K562 (cell line): ENCODE results near the gene PRRC2B. TPM values are rescaled to one million over a fixed set of nuclear protein-coding genes. Genes with fewer than 3 reads are reported as not detected.

Experiments
- ATAC-seq: fragments of 200-7000 bp; cut with Tn5 transposase; 3 replicates; pipeline ENCODE4 v1.9.1; 2020; ENCODE audit warnings: moderate library complexity
- BruUV-seq: library from RNA; stranded (reverse); fragments of 400-500 nt; replicated peaks from 2 replicates; lab custom pipeline; 2021; lab: Mats Ljungman, UMichigan
- CTCF ChIA-PET: fragments of 300-600 bp; formaldehyde crosslinking; extraction: SDS; loops from one replicate; lab custom pipeline; 2021; ENCODE audit warnings: low intra/inter-chr PET ratio; lab: Yijun Ruan, JAX
- POLR2A ChIA-PET: fragments of 300-600, 350-650 bp; sonication (Branson Sonifier 250); formaldehyde crosslinking; extraction: SDS; loops from one replicate; lab custom pipeline; 2021; ENCODE audit warnings: antibody characterized with exemption, inconsistent platforms; lab: Yijun Ruan, JAX
- DNase-seq, 4 experiments: peaks; one replicate each; pipeline versions ENCODE4 v3.0.0 to v3.0.0-alpha.2; 2011 to 2018; ENCODE audit warnings: low spot score in 3 of 4, mixed read lengths in 3 of 4; ENCODE audit errors: extremely low read depth in 1 of 4
- FAIRE-seq: peaks from 2 replicates; lab custom pipeline; 2011; peaks lifted over from hg19 to GRCh38; lab: Jason Lieb, UNC
- H2AFZ ChIP-seq: 2 replicates; pipeline ENCODE4 v1.6.0; 2011; ENCODE audit warnings: low read depth, low read length, control low read depth, inconsistent platforms
- H3K27ac ChIP-seq: fragments of 200-600 bp; 3 replicates; pipeline ENCODE4 v1.8.0; 2011; ENCODE audit warnings: low read depth, mild to moderate bottlenecking, control low read depth, inconsistent platforms, low read length, moderate library complexity, mixed read lengths; ENCODE audit errors: extremely low read depth
- H3K27me3 ChIP-seq, 2 experiments: fragments of 300-600 bp in 1 of 2; 2 replicates in 1 of 2; 3 replicates in 1 of 2; pipeline versions ENCODE4 v1.6.0 to v1.8.0; 2011; ENCODE audit warnings: inconsistent platforms in 2 of 2, low read length in 2 of 2, mild to moderate bottlenecking in 1 of 2, mixed read lengths in 1 of 2, moderate library complexity in 1 of 2; ENCODE audit not compliant: control insufficient read depth in 2 of 2, insufficient read depth in 2 of 2
- H3K36me3 ChIP-seq: fragments of 300-600 bp; 3 replicates; pipeline ENCODE4 v1.8.0; 2011; ENCODE audit warnings: mild to moderate bottlenecking, low read length, inconsistent platforms; ENCODE audit not compliant: control insufficient read depth, insufficient read depth
- H3K4me1 ChIP-seq, 2 experiments: fragments of 200-600 bp in 1 of 2; replicated peaks in 1 of 2; 2 replicates in 1 of 2; 3 replicates in 1 of 2; pipeline versions ENCODE4 v1.5.1 to v1.8.0; 2011; ENCODE audit warnings: inconsistent platforms in 2 of 2, low read length in 2 of 2, mild to moderate bottlenecking in 1 of 2, mixed read lengths in 1 of 2, moderate library complexity in 1 of 2; ENCODE audit not compliant: control insufficient read depth in 2 of 2, insufficient read depth in 2 of 2
- H3K4me2 ChIP-seq: 2 replicates; pipeline ENCODE4 v1.6.1; 2011; ENCODE audit warnings: low read length, control low read depth, inconsistent platforms, mixed read lengths; ENCODE audit not compliant: insufficient read depth
- H3K4me3 ChIP-seq: fragments of 200-600 bp; sonication (generic), shearing (Covaris generic); 2 replicates; pipeline ENCODE4 v1.5.1; 2016; ENCODE audit warnings: control low read depth, inconsistent platforms
- H3K79me2 ChIP-seq: fragments of 200-600 bp; 3 replicates; pipeline ENCODE4 v1.8.0; 2011; ENCODE audit warnings: low read length, inconsistent platforms; ENCODE audit not compliant: control insufficient read depth, insufficient read depth
- H3K9ac ChIP-seq, 2 experiments: 2 replicates each; pipeline versions ENCODE4 v1.6.0 to v1.6.1; 2011; ENCODE audit warnings: low read depth in 2 of 2, low read length in 2 of 2, control low read depth in 1 of 2, inconsistent platforms in 1 of 2, mild to moderate bottlenecking in 1 of 2, mixed read lengths in 1 of 2; ENCODE audit not compliant: insufficient read depth in 1 of 2
- H3K9me1 ChIP-seq: one replicate; pipeline ENCODE4 v1.6.0; 2011; ENCODE audit warnings: inconsistent platforms, mild to moderate bottlenecking, low read length, moderate library complexity; ENCODE audit not compliant: control insufficient read depth, insufficient read depth
- H3K9me3 ChIP-seq: replicated peaks from 2 replicates; pipeline ENCODE4 v1.5.1; 2011; ENCODE audit warnings: low read depth, low read length, inconsistent platforms; ENCODE audit not compliant: control insufficient read depth, insufficient read depth
- H4K20me1 ChIP-seq: replicated peaks from 2 replicates; pipeline ENCODE4 v1.6.1; 2011; ENCODE audit warnings: low read length, inconsistent platforms, mixed read lengths; ENCODE audit not compliant: control insufficient read depth, insufficient read depth
- COPS2 ChIP-seq: fragments of 450-650 bp; conservative IDR thresholded peaks from 2 replicates; pipeline ENCODE4 v1.6.1; 2016; ENCODE audit warnings: mild to moderate bottlenecking, moderate library complexity
- CREM ChIP-seq: IDR thresholded peaks from 2 replicates; pipeline ENCODE4 v1.6.1; 2014; ENCODE audit warnings: antibody characterized with exemption, low read depth
- MAFK ChIP-seq: IDR thresholded peaks from 2 replicates; pipeline ENCODE4 v1.6.1; 2011; ENCODE audit warnings: low read length, improper control_type of control experiment
- MLX ChIP-seq, 2 experiments: fragments of 450-650 bp in 1 of 2; sonication (generic) in 1 of 2; formaldehyde crosslinking; conservative IDR thresholded peaks; 2 replicates each; pipeline versions ENCODE4 v1.4.0 to v1.8.1; 2020 to 2022; ENCODE audit warnings: mild to moderate bottlenecking in 1 of 2, missing genetic modification reagents in 1 of 2
- PHB ChIP-seq: fragments of 250-450 bp; sonication (Bioruptor Pico); IDR thresholded peaks from 2 replicates; pipeline ENCODE4 v1.5.0; 2021
- POLR2A ChIP-seq: fragments of 450-650 bp; conservative IDR thresholded peaks from 2 replicates; pipeline ENCODE4 v1.6.1; 2016
- POLR2AphosphoS2 ChIP-seq: IDR thresholded peaks from 2 replicates; pipeline ENCODE4 v1.6.1; 2012; ENCODE audit warnings: low read length, improper control_type of control experiment
- SP2 ChIP-seq: IDR thresholded peaks from 2 replicates; pipeline ENCODE4 v1.6.1; 2011; ENCODE audit warnings: mild to moderate bottlenecking, low read depth, low read length, moderate library complexity; ENCODE audit not compliant: poor library complexity, severe bottlenecking; ENCODE audit errors: extremely low read depth
- TEAD1 ChIP-seq, 2 experiments: fragments of 450-650 bp in 1 of 2; sonication (generic) in 1 of 2; formaldehyde crosslinking; IDR thresholded peaks; 2 replicates each; pipeline versions ENCODE4 v1.4.0 to v1.8.0; 2020 to 2022; ENCODE audit warnings: mild to moderate bottlenecking in 2 of 2, missing genetic modification reagents in 1 of 2
- TSC22D4 ChIP-seq: fragments of 450-650 bp; IDR thresholded peaks from 2 replicates; pipeline ENCODE4 v1.6.1; 2016; ENCODE audit warnings: missing genetic modification characterization, missing biosample characterization, control low read depth
- ZFP91 ChIP-seq: sonication (generic); formaldehyde crosslinking; IDR thresholded peaks from 2 replicates; pipeline ENCODE4 v1.8.0; 2022; ENCODE audit warnings: mild to moderate bottlenecking, missing genetic modification reagents
- ZNF274 ChIP-seq: IDR thresholded peaks from 2 replicates; pipeline ENCODE4 v1.6.1; 2011; ENCODE audit warnings: low read depth, mild to moderate bottlenecking, low read length, moderate library complexity, borderline replicate concordance
- ZSCAN32 ChIP-seq: fragments of 450-650 bp; formaldehyde crosslinking; IDR thresholded peaks from 2 replicates; pipeline ENCODE4 v1.4.0; 2020; ENCODE audit warnings: mild to moderate bottlenecking, moderate library complexity
- WGBS: fragments of 100-300 bp; shearing (Covaris generic); methylation state at CpG from one replicate; pipeline ENCODE4 v1.1.6; 2016; ENCODE audit warnings: low coverage, mixed read lengths; ENCODE audit not compliant: insufficient coverage; ENCODE audit errors: missing lambda C conversion rate; 5-methylcytosine and 5-hydroxymethylcytosine counted together
- in situ Hi-C: fragments of 300-500 bp; cut with MboI; formaldehyde crosslinking; loops from 4 replicates; pipeline ENCODE4 v1.15.0; 2018; ENCODE audit warnings: inconsistent platforms, mixed read lengths
- intact Hi-C: fragments of 100-400 bp; cut with micrococcal nuclease; formaldehyde crosslinking; loops from 2 replicates; pipeline ENCODE4 v1.14.2; 2022
- polyA plus RNA-seq, 8 experiments: library from polyadenylated mRNA; depleted of rRNA in 4 of 8; stranded (reverse) in 5 of 8; unstranded in 3 of 8; fragments of >200 nt; fragmentation: Nextera tagmentation in 2 of 8; fragmentation: Illumina TruSeq in 1 of 8; extraction: Ambion mirVana in 2 of 8; extraction: Trizol in 1 of 8; gene quantifications; 2 replicates each; pipeline versions ENCODE4 v1.2.1 to v1.2.3, GENCODE V29; 2011 to 2014; ENCODE audit warnings: inconsistent platforms in 1 of 8, missing spikeins in 1 of 8
- total RNA-seq, 7 experiments: library from RNA; depleted of rRNA in 6 of 7; stranded (reverse); fragments of >200 nt in 6 of 7; fragmentation: Illumina TruSeq in 2 of 7; extraction: Trizol in 2 of 7; gene quantifications; 2 replicates each; pipeline versions ENCODE4 v1.2.1 to v1.2.3, GENCODE V29; 2011 to 2021; ENCODE audit warnings: low replicate concordance in 1 of 7
- TF ChIP-seq, protein P1 (sequence below): fragments of 450-650 bp; conservative IDR thresholded peaks from 2 replicates; pipeline ENCODE4 v1.6.1; 2016; ENCODE audit warnings: missing genetic modification characterization, low read depth, mild to moderate bottlenecking, control low read depth, missing compliant biosample characterization
- TF ChIP-seq, protein P2 (sequence below), 2 experiments: IDR thresholded peaks; 2 replicates each; pipeline ENCODE4 v1.6.1; 2011; ENCODE audit warnings: borderline replicate concordance in 1 of 2, control low read depth in 1 of 2, low read depth in 1 of 2, low read length in 1 of 2, mild to moderate bottlenecking in 1 of 2, mixed read lengths in 1 of 2, moderate library complexity in 1 of 2; ENCODE audit not compliant: insufficient read depth in 1 of 2, insufficient read length in 1 of 2, poor library complexity in 1 of 2, severe bottlenecking in 1 of 2; ENCODE audit errors: extremely low read depth in 1 of 2

Gene PRRC2B
- total and polyA plus RNA-seq, 9 of the 15 experiments (the other 6 are each of a cell fraction or from before 2014, with no cell fraction given): 0.34 to 125 (median 30.9) TPM

GRCh38 chr9:131473891-131474290 lies 80.0 kb downstream of the PRRC2B start (continued):
- TF ChIP-seq MLX (CRISPR knock-in tag; conservative IDR thresholded peaks at IDR 0.05) (no peak), COPS2 (no peak), POLR2A (no peak), POLR2AphosphoS2 (no peak), ZSCAN32 (CRISPR knock-in tag) (no peak), PHB (CRISPR knock-in tag) (no peak)

GRCh38 chr9:131474711-131475110 lies 80.8 kb downstream of the PRRC2B start:
- peaks cover 97% of the 10 kb centered on the region for H3K36me3 ChIP-seq
- H3K9ac ChIP-seq: no peak overlapping the region
- H3K79me2 ChIP-seq: no peaks in the 10 kb centered on the region
- ChIA-PET POLR2A (interaction anchor here (1.0 to 1.3 kb wide), 2 partner anchors 26 to 259 kb away, joined by 3 read pairs; no protein-coding TSS in a partner anchor), CTCF (no interaction called here)
- H3K27ac ChIP-seq: no peak overlapping the region
- FAIRE-seq: no peak
- no peaks in the 10 kb centered on the region for H3K9me3 ChIP-seq
- H3K9me1 ChIP-seq: no peaks in the 10 kb centered on the region
- no peaks in the 10 kb centered on the region for H3K27me3 ChIP-seq
- intact Hi-C loops: loop anchor here (5.0 kb wide), 1 partner anchor 122 kb away; no protein-coding TSS in a partner anchor
- H3K4me1 ChIP-seq: peaks cover 0 to 7% of the 10 kb centered on the region in 2 experiments; a peak in 1 of 5 replicates
- DNase-seq: no peak
- no peak overlapping the region for H2AFZ ChIP-seq
- no peak overlapping the region for H3K4me3 ChIP-seq
- H4K20me1 ChIP-seq: no peaks in the 10 kb centered on the region
- H3K4me2 ChIP-seq: no peak overlapping the region
- in situ Hi-C loops: loop anchor here (10.0 to 25.0 kb wide), 2 partner anchors 120 to 762 kb away; no protein-coding TSS in a partner anchor
- no peak for ATAC-seq
- no TSS peak for BruUV-seq
- 81% methylated on average over 13 of the region's 16 CpGs for WGBS
- TF ChIP-seq TEAD1 (CRISPR knock-in tag; IDR thresholded peaks at IDR 0.05): no peak
- no peak for TF ChIP-seq ZNF274
- TF ChIP-seq TSC22D4: no peak
- TF ChIP-seq CREM: no peak
- TF ChIP-seq ZFP91 (CRISPR knock-in tag): no peak
- TF ChIP-seq, protein P1, sequence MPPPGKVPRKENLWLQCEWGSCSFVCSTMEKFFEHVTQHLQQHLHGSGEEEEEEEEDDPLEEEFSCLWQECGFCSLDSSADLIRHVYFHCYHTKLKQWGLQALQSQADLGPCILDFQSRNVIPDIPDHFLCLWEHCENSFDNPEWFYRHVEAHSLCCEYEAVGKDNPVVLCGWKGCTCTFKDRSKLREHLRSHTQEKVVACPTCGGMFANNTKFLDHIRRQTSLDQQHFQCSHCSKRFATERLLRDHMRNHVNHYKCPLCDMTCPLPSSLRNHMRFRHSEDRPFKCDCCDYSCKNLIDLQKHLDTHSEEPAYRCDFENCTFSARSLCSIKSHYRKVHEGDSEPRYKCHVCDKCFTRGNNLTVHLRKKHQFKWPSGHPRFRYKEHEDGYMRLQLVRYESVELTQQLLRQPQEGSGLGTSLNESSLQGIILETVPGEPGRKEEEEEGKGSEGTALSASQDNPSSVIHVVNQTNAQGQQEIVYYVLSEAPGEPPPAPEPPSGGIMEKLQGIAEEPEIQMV (tag): no peak
- TF ChIP-seq, protein P2, sequence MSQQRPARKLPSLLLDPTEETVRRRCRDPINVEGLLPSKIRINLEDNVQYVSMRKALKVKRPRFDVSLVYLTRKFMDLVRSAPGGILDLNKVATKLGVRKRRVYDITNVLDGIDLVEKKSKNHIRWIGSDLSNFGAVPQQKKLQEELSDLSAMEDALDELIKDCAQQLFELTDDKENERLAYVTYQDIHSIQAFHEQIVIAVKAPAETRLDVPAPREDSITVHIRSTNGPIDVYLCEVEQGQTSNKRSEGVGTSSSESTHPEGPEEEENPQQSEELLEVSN (IDR thresholded peaks at IDR 0.05; ENCODE audit: borderline replicate concordance in 1 of 2, extremely low read depth in 1 of 2, insufficient read depth in 1 of 2, insufficient read length in 1 of 2, low read depth in 1 of 2, low read length in 1 of 2, poor library complexity in 1 of 2, severe bottlenecking in 1 of 2): no peak
- TF ChIP-seq SP2: no peak
- no peak for TF ChIP-seq MAFK
